Raji (cell line): ENCODE measurements around the gene INS.

Source experiments
- POLR2A ChIP-seq: IDR thresholded peaks from 2 replicates; pipeline ENCODE4 v1.6.1; 2011; ENCODE audit warnings: low read depth, low read length, control low read depth; ENCODE audit not compliant: insufficient read depth

INS gene

DNA sequence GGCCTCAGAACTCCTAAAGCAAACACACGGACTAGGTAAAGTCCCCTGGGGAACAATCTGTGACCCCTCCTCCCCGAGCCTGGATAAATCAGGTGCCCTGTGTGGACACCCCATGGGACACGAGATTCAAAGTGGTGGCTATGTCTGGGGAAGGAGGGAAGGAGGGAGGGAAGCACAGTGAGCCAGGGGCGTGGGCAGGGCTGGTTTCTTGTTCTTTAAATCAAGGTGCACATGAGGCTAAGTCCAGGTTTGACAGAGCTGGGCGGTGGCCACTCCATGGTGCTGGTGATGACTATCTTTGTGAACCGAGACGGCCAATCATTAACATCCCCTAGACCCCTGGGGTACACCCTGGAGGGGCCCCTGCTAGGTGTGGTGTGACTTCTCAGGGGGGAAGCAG lies 30.9 kb upstream of the INS start:
- TF ChIP-seq POLR2A, result no peak

DNA sequence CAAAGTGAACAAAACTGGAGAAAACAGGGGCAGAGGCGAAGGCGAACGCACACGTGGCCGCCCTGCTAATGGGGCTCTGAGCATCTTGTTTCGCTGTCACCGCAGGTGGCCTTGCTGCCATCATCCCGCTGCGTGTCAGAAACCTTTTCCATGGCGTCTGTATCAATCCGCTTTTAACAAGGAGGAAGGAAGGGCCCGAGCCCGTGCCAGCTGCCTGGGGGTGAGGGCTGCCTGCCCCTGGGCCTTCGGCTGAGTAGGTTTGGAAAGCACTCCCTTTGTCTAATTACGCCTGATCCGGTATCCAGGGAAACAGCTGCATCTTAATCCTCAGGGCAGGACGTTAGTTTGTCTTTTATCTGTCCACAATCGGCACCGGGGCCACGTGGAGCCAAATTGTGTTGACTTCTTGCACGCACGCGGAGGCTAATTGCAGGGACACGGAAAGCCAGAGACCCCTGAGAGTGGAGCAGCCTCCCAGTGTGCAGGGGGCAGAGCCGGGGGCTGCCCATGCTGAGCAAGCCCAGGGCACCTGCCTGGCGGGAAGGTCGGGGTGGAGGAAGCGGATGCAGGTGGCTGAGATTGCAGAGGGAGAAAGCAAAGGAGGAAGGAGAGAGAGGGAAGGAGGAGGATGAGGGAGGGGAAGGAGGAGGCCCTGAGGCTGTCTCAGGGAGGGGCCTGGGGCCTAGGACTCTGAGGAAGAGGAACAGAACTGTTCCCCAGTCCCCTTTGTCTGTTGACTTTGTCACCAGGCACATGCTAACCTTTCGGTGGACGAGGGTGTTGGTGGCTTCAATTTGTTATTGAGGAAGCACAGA lies 29.9 kb upstream of the INS start:
- no peak for TF ChIP-seq POLR2A

DNA sequence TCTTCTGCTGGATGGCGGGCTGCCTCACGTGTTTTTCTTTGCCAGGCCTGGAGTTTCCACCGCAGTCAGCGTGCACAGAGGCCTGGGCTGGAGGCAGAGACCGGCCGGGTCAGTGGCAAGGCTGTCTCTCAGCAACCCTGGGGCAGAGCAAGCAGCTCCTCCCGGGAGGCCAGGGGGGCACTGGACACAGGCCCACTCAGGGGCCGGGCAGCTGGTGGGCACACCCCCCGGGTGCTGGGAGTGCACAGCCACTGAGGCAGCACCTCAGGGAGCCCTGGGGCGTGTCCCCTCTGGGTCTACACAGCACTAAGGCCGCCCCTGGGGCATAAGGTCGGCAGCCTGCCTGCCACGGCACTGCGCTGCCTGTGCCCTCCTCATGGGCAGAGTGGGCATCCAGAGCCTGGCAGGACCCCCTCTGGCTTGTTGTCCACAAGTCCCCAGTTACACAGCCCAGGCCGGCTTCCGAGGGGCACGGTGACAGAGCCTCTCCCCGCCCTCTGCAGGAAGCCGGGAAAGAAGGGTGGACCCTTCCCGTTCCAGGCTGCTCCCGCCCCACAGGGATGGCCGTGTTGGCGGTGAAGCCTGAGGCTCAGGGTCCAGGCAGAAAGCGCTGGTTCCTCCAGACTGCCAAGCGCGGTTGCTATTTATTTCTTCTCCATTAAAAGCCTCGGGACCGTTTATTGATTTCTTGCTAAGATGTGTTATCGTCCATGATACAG lies 29.1 kb upstream of the INS start:
- no peak for TF ChIP-seq POLR2A

DNA sequence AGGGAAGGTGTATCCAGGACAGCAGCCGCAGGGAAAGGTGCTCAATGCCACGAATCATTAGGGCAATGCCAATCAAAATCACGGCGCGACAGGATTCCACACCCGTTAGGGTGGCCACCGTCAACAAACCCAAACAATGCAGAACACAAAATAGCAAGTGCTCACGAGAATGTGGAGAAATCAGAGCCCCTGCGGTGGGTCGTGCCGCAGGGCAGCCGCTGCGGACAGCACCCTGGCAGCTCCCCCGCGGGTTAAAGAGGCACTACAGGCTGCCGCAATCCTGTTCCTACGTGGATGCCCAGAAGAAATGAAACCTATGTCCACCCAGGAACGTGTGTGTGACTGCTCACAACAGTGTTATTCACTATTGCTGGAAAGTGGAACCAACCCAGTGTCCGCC lies 27.7 kb upstream of the INS start:
- no peak for TF ChIP-seq POLR2A

DNA sequence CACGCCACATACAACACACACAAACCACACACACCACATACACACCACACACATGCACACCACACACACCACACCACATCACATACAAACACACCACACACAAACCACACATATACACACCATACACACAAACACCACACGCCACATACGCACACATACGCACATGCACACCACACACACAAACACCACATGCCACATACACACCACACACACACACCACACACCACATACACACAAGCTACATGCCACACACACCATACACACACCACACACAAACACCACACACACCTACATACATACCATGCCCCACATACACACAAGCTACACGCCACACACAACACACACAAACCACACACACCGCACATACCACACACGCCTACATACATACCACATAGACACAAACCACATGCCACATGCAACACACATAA lies 26.3 kb upstream of the INS start:
- no peak for TF ChIP-seq POLR2A

DNA sequence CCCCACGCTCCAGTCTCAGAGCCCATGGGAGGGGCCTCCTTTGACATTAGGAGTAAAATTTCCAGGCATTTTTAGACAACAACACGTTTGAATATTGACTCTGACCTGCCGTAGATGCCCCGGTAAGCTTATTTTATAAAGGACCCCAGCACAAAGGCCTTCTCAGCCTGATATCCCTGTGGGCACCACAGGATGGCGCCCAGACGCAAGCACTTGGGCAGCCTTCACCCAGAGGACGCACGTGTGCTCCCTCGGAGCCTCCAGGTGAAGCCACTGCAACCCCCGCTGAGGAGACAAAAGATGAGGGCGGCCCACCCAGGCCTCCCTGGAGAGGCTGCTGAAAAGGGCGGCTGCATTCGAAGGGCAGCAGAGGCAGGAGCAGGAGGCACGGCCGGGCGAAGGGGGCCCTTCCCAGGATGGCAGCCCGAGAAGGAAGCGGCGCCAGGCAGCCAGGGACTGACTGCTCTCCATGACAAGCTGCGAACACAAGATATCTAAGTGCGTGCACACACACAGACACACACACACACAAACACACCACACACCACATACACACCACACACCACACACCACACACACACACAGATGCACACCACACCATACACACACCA lies 25.8 kb upstream of the INS start:
- no peak for TF ChIP-seq POLR2A

DNA sequence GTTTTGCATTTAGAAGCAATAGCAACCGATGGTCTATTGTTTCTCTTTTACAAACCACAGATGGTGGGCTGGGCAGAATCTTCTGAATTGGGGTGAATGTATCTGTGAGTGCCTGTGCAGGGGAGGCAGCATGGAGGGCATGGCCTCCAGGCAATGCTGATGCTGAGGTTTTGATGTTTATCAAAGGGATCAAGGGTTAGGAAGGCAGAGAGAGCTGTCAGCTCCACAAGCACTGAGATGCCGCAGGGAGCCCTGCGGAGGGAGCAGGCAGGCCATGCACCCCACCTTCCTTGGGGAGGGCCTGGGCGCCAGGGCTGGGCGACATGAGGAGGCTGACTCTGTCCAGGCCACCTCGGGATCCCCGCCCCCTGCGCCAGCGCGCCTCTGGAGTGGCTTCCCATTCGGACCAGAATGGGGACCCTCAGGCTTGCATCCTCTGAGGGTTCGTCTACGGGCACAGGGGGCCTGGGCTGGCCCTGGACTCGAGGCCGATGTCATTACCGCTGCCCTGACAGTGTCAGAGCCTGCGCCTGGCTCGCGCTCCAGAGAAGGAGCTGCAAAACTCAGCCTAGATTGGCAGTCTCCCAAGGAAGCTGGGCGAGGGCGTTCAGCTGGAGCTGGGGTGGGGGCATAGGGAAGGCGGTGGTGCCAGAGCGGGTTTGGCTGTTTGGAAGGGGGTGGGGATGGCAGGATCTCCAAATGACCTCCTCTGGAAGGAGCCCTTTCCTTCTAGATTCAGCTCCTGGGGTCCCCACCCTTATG lies 24.5 kb upstream of the INS start:
- TF ChIP-seq POLR2A, result no peak

DNA sequence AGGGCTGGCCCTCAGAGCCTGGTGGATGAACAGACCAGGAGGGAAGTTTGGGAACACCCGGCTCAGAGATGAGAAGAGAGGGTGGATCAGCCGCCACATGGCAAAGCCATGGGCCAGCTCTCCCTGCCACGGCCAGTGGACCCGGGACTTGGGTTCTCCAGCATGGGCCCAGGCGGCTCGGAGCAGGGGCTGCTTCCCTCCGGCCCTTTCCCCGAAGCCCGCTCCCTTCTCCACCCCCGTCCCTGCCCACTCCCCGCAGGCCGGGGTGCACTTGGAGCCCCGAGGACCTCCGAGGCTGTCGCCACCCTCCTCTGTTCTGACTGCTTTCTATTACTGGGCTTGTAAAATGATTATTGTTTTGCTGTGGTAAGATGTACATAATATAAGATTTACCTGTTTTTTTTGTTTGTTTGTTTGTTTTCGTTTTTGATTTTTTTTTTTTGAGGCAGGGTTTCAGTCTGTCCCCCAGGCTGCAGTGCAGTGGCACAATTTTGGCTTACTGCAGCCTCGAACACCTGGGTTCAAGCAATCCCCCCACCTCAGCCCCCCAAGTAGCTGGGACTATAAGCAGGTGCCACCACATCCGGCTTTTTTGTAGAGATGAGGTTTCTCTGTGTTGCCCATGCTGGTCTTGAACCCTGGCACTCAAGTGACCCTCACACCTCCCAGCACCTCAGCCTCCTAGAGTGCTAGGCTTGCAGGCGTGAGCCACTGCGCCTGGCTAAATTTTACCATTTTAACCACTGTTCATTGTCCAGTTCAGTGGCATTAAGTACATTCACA lies 21.9 kb upstream of the INS start:
- TF ChIP-seq POLR2A, result no peak

DNA sequence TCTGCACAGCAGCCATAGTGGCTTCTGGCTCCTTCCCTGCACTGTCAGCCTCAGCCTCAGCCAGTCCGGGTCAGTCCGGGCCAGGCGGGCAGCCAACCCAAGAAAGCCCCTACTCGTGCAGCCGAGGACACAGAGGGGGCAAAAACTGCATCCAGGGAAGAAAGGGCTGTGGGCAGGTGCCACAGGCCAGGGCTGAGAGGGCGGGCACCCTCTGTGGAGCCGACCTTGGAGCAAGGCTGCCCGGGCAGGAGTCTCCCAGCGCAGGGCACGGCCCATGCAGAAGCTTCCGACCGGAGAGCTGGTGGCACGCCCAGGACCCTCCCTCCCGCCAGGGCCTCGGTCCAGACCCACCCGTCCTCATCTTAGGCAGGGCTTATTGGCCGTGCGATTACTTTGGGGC lies 21.1 kb upstream of the INS start:
- TF ChIP-seq POLR2A, result no peak

DNA sequence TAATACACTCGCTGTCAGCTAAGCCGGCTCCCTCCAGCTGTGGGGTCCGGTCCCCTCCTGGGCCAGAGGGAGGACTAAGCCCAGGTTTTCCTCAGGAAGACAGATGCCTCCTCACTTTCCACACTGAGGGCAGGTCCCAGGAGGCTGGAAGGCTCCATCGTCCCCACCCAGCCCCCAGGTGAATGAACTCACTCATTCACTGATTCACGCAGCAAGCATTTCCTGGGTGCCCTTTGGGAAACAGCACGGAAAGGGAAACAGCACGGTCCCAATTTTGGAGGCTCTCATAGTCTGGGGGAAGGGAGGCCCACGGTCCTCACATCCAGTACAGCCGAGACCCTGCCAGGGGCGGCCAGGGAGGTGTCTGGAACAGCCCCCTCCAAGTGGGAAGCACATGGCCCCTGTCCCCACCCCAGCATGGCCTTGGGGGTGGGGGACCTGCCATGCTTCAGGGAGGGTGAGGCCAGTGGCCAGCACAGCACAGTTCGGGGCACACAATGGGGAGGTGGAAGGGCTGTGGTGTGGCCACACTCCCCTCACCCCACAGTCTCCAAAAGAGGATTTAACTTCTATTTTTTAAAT lies 19.9 kb upstream of the INS start:
- no peak for TF ChIP-seq POLR2A

DNA sequence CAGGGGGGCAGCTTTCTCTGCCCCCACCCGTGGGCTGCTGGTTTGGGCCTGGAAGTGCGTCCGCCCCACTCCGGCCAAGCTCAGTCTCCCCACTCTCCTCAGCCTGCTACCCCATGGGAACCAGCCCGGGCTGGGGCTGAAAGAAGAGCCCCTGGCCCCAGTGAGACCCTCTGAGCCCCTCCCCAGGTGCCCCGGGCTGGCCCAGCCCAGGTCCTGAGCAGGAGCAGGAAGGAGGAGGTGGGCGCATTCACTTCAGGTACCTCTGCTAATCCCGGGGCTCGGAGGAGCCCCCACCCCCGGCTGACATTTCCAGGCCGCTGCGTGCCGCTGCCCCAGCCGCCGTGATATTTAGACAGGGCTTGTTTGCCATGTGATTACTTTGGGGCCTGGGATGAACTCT lies 19.3 kb upstream of the INS start:
- no peak for TF ChIP-seq POLR2A

DNA sequence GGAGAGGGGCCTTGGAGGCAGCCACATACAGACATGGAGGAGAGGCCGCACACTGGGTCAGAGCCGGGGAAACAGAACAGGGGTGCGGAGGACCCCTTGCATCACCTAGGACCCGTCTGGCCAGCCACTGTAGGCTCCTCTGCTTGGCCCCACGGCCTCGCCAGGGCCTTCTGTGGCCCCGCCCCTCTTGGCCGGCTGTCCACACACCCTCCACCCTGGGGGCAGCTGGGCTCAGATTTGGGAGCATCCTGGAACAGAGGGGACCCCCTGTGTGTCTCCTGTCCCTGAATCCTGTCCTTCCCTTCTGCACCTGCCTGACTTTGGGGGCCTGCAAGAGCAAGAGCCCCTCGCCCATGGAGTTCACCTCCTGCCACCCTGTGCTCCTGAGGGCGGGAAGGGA lies 18.5 kb upstream of the INS start:
- no peak for TF ChIP-seq POLR2A

DNA sequence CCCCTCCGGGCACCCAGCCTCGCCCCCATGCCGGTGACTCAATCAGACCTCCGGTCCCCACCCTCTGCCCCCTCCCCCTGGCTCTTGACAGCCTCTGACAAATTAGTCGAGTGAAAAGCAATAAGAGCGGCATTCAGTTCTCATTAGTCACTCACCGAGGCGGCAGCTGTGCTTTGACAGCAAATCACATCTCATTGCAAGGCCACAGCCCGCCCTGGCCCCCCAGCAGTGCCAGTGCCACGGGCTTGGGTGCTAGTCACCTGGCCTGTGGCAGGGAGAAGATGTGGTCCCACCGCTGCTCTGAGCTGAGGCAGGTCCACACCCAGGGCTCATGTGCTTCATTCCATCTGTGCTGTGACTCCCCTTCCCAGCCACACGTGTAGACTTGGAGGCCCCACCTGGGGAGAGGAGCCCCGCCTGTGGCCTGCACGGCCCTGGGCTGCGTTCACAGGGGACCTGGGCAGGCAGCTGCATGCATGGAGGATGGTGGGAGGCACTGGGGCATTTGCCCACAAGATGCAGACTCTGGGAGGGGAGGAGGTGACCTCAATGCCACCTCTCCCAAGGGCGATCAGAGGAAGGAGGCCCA lies 18.0 kb upstream of the INS start:
- no peak for TF ChIP-seq POLR2A

DNA sequence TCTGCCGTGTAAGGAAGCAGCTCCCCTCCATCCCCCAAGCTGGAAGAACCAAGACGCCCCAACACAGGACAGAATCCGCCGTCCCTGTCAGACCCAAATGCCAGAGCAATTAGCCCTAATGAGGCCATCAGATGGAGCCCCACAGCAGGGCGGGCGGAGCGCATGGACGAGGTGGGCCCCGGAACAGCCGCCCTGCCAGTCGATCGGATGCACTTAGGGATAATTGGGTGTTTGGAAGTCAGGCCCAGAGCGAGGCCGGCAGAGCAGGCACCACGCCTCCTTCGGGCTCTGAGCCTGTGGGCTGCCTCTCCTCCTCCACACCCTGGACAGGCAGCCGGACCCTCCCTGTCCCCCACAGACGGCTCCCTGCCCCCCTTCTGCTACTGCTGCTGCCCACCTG lies 16.1 kb upstream of the INS start:
- TF ChIP-seq POLR2A, result no peak
